ENCODE measurements around the gene PPARD. TPM values are rescaled to one million over a fixed set of nuclear protein-coding genes. Genes with fewer than 3 reads are reported as not detected.

PPARD gene
- total and polyA plus RNA-seq, 4 donors = 5.9 to 27.7 (median 20.8) TPM

DNA sequence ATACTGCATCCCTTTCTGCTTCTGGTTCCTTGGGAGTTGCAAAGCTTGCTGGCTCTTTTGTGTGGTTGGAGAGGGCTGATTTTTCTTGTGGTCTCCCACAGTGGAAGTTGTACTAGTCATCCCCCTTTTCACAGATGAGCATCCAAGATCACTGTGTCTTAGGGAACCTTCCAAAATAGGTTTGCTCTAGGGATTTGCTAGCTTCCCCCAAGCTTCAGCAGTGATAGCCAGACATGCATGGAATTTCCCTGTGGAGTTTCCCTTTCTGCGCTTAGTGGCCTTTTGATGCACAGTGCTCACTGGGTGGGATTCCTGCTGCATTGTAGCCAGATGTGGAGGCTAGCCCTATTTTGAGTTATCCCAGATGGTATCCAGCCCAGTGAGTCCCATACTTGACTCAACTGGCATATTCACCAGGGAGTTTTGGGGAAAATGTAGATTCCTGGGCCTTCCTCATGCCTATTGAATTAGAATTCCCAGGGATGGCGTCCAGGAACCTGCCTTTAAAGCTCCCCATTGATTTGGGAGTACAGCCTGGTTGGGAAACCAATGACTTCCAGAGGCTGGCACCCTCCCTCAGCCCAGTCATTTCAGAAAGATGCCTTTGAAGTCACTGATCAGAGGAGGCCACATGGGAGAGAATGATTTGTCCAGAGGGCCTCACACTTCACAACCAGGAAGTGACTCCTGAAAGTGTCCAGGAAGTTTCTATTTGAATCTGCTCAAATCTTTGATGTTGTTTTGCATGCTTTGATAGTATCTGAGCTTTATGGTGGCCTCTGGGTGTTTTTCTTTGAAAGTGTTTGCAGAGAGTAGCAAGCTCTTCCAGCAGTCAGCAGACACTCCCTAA is 25.9 kb downstream of the PPARD start:
- Histone ChIP-seq H3K4me1 (ENCODE audit: control insufficient read depth in 1 of 2, insufficient read depth in 2 of 2, low read length in 2 of 2) (no peaks in the 10 kb centered on the region), H3K27me3 (ENCODE audit: control insufficient read depth in 1 of 2, insufficient read depth in 2 of 2, low read length in 1 of 2) (no peaks in the 10 kb centered on the region), H3K4me3 (ENCODE audit: low read length in 2 of 2) (no peak overlapping the region), H3K27ac (ENCODE audit: low read depth in 1 of 2, low read length in 2 of 2) (no peak overlapping the region), H3K9me3 (ENCODE audit: control insufficient read depth, low read length) (no peaks in the 10 kb centered on the region), H3K36me3 (ENCODE audit: control insufficient read depth in 1 of 2, insufficient read depth in 2 of 2, low read length in 1 of 2) (no peaks in the 10 kb centered on the region)
- peak; percentile 41 to 57 for DNase-seq
- no peak for ATAC-seq (ENCODE audit: low FRiP score)
- intact Hi-C loops (cut with DNase I) = no loop called here
- 74 to 89% methylated on average over 2 of the region's 2 CpGs for WGBS, 2 donors

DNA sequence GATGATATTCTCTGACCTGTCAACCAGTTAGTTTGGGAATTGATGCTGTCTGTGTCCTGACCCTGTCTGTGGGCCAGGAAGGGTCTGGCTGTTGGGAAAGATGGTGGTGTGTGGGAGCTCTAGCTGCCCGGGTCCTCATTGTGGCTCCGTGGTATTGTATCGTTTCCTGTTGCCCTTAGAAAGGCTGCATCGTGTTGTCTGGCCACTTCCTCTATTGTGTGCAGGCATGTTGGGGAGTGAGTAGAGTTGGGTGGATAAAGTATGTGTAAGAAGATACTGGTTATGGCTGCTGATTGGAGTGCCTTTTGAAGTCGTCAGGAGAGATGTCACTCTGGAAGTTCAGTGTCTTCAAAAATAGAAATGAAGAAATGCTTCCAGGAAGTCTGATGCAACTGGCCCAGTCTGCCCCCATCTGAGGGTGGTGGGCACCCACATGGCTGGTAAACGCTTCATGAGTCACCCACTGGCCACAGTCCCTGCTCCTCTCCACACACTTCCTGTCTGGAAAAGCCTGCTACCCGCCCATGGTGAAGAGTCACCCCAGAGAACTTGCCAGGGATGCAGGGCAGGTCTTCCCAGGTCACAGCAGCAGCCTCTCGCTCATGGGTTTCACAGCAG is 27.9 kb downstream of the PPARD start:
- no peaks in the 10 kb centered on the region for H3K9me3 ChIP-seq (ENCODE audit: control insufficient read depth, low read length)
- H3K4me3 ChIP-seq (ENCODE audit: low read length in 2 of 2) = no peak overlapping the region
- no peaks in the 10 kb centered on the region for H3K4me1 ChIP-seq (ENCODE audit: control insufficient read depth in 1 of 2, insufficient read depth in 2 of 2, low read length in 2 of 2)
- ATAC-seq (ENCODE audit: low FRiP score) (peak; percentile 81), DNase-seq (peak; percentile 92 to 95)
- intact Hi-C loops (cut with DNase I) = no loop called here
- 31 to 33% methylated on average over 8 of the region's 8 CpGs for WGBS, 2 donors
- H3K36me3 ChIP-seq (ENCODE audit: control insufficient read depth in 1 of 2, insufficient read depth in 2 of 2, low read length in 1 of 2) = no peaks in the 10 kb centered on the region
- no peak overlapping the region for H3K27ac ChIP-seq (ENCODE audit: low read depth in 1 of 2, low read length in 2 of 2)
- H3K27me3 ChIP-seq (ENCODE audit: control insufficient read depth in 1 of 2, insufficient read depth in 2 of 2, low read length in 1 of 2) = no peaks in the 10 kb centered on the region

DNA sequence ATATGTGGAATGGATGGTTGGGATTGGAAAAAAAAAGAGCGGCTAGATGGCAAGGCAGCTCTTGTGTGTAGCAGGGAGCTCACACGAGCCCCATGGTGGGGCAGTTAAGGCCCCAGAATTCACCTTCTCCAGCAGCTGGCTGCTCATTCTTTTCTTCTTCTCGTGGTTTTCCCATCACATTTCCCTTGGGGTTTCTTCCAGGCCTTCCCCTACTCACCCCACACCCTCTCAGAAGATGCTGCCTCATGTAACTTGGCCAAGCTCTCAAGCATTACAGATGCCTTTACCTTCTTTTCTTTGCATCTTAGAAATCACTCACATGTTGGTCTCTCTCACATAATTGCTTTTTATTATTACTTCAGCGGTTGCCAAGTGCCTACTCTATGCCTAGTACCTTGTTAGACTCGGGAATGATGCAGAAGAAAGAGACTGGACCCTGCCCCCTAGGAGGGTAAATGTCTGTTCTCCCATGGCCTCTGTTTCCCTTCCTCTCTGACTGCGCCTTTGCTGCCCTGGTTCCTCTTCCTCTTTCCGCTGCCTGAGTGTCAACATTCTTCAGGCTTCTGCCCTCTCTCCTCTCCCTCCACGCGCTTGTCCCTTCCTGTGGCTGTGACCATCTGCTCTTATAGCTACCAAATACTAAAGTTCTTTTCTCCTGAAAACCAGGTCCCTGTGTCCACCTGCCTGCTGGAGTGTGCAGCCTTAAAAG is 28.6 kb downstream of the PPARD start:
- Histone ChIP-seq H3K4me3 (ENCODE audit: low read length in 2 of 2) (no peak overlapping the region), H3K27me3 (ENCODE audit: control insufficient read depth in 1 of 2, insufficient read depth in 2 of 2, low read length in 1 of 2) (no peaks in the 10 kb centered on the region), H3K36me3 (ENCODE audit: control insufficient read depth in 1 of 2, insufficient read depth in 2 of 2, low read length in 1 of 2) (no peaks in the 10 kb centered on the region), H3K9me3 (ENCODE audit: control insufficient read depth, low read length) (no peaks in the 10 kb centered on the region), H3K27ac (ENCODE audit: low read depth in 1 of 2, low read length in 2 of 2) (no peak overlapping the region), H3K4me1 (ENCODE audit: control insufficient read depth in 1 of 2, insufficient read depth in 2 of 2, low read length in 2 of 2) (no peaks in the 10 kb centered on the region)
- intact Hi-C loops (cut with DNase I) = no loop called here
- WGBS, 2 donors = 71 to 72% methylated on average over 9 of the region's 9 CpGs
- DNase-seq (peak in 1 of 2 donors; percentile 77), ATAC-seq (ENCODE audit: low FRiP score) (peak; percentile 56)

DNA sequence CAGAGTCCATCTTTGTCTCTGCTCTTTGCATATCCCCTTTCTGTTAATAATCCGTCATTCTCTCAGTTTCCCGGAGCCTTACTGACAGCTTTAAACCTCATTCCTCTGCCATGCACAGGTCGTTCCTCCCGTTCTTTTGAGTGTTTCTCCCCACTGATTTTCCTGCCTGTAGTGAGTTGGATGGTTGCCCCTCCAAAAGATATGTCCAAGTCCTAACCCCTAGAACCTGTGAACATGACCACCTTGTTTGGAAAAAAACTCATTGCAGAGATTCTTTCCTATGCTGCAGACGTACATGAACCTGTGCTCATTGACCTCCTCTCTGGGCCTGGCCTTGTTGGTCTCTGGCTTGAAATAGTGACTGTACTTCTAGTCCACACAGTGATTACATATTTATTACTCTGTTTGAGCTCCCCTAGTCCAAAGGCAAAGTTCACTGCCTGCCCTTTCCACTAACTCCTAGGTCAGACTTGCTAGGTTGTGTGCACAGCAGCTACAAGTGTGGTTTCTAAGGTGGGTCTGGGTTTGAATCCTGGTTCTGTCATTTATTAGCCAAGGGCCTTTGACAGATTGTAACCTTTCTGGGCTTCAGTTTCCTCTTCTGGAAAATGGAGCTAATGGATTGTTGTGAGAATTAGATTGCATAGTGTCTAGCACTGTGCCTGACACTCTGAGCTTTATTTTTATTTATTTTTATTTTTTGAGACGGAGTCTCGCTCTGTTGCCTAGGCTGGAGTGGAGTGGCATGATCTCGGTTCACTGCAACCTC is 29.3 kb downstream of the PPARD start:
- DNase-seq (peak in 1 of 2 donors; percentile 0), ATAC-seq (ENCODE audit: low FRiP score) (no peak)
- H3K27me3 ChIP-seq (ENCODE audit: control insufficient read depth in 1 of 2, insufficient read depth in 2 of 2, low read length in 1 of 2) = no peaks in the 10 kb centered on the region
- H3K36me3 ChIP-seq (ENCODE audit: control insufficient read depth in 1 of 2, insufficient read depth in 2 of 2, low read length in 1 of 2) = no peaks in the 10 kb centered on the region
- no peak overlapping the region for H3K27ac ChIP-seq (ENCODE audit: low read depth in 1 of 2, low read length in 2 of 2)
- peaks cover 0 to 5% of the 10 kb centered on the region in 2 donors for H3K4me1 ChIP-seq (ENCODE audit: control insufficient read depth in 1 of 2, insufficient read depth in 2 of 2, low read length in 2 of 2)
- WGBS, 2 donors = 91 to 93% methylated on average over 8 of the region's 8 CpGs
- H3K9me3 ChIP-seq (ENCODE audit: control insufficient read depth, low read length) = no peaks in the 10 kb centered on the region
- intact Hi-C loops (cut with DNase I) = no loop called here
- H3K4me3 ChIP-seq (ENCODE audit: low read length in 2 of 2) = no peak overlapping the region

DNA sequence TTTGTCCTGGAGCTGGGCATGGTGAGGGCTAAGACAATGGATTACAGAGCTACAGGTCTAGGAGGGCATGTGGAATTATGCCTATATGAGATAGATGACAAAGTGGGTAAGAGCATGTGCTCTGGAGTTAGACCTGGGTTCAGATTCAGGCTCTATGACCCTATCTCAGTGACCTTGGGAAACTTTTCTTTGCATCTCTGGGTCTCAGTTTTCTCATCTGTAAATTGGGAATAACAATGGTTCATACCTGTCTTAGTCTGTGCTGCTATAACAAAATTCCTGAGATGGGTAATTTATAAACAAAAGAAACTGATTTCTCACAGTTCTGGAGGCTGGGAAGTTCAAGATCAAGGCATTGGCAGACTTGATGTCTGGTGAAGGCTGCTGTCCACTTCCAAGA is 30.3 kb downstream of the PPARD start:
- no peaks in the 10 kb centered on the region for H3K27me3 ChIP-seq (ENCODE audit: control insufficient read depth in 1 of 2, insufficient read depth in 2 of 2, low read length in 1 of 2)
- no peak overlapping the region for H3K27ac ChIP-seq (ENCODE audit: low read depth in 1 of 2, low read length in 2 of 2)
- intact Hi-C loops (cut with DNase I) = no loop called here
- no peaks in the 10 kb centered on the region for H3K9me3 ChIP-seq (ENCODE audit: control insufficient read depth, low read length)
- ATAC-seq (ENCODE audit: low FRiP score) (no peak), DNase-seq (no peak)
- H3K4me3 ChIP-seq (ENCODE audit: low read length in 2 of 2) = no peak overlapping the region
- no peaks in the 10 kb centered on the region for H3K36me3 ChIP-seq (ENCODE audit: control insufficient read depth in 1 of 2, insufficient read depth in 2 of 2, low read length in 1 of 2)
- peaks cover 0 to 5% of the 10 kb centered on the region in 2 donors for H3K4me1 ChIP-seq (ENCODE audit: control insufficient read depth in 1 of 2, insufficient read depth in 2 of 2, low read length in 2 of 2)

DNA sequence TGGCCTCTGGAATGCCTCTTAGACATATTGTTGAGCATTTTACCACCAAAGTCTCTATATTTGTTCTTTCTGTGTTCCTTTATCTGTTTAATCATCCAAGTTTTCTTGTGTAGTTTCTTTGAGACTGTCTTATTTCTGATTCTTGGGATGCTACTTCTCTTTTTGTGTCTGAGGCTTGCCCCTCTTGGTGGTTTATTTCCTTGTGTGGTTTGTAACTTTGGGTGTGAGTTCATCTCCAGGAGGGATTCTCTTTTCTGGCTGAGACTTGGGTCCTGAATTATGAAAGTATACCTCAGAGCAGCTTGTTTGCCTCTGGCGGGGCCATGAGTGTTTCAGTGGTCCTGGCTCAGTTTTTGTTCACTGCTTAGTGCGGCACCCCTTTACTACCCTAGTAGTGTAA is 33.9 kb downstream of the PPARD start:
- H3K4me1 ChIP-seq (ENCODE audit: control insufficient read depth in 1 of 2, insufficient read depth in 2 of 2, low read length in 2 of 2) = peaks cover 4 to 16% of the 10 kb centered on the region in 2 donors
- no peak for DNase-seq
- ATAC-seq (ENCODE audit: low FRiP score) = no peak
- H3K4me3 ChIP-seq (ENCODE audit: low read length in 2 of 2) = no peak overlapping the region
- H3K36me3 ChIP-seq (ENCODE audit: control insufficient read depth in 1 of 2, insufficient read depth in 2 of 2, low read length in 1 of 2) = no peaks in the 10 kb centered on the region
- no peaks in the 10 kb centered on the region for H3K9me3 ChIP-seq (ENCODE audit: control insufficient read depth, low read length)
- H3K27ac ChIP-seq (ENCODE audit: low read depth in 1 of 2, low read length in 2 of 2) = peak overlapping the region; percentile 41 to 69
- intact Hi-C loops (cut with DNase I) = loop anchor here in 1 of 2 donors (2.0 kb wide), 1 partner anchor 33 kb away; the partner anchor contains the start of gene PPARD
- WGBS, 2 donors = 94 to 95% methylated on average over 2 of the region's 2 CpGs
- no peaks in the 10 kb centered on the region for H3K27me3 ChIP-seq (ENCODE audit: control insufficient read depth in 1 of 2, insufficient read depth in 2 of 2, low read length in 1 of 2)

DNA sequence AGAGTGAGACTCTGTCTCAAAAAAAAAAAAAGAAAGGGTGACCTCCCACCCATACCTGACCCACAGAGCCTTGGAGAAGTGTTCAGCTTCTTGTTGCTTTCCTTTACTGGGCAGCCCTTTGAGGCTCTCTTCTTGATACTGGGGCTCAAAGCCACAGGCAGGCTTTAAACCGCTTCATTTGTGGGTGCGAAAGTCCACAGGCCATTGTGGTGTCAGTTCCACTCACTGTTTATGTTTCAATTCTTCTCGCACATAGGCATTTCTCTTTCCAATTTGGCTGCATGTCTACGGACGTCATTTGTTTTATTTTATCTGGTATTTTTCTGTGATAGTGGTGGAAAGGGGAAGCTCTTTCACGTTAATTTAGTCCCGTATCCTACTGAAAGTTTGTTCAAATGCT is 34.6 kb downstream of the PPARD start:
- intact Hi-C loops (cut with DNase I) = loop anchor here in 1 of 2 donors (2.0 kb wide), 1 partner anchor 34 kb away; the partner anchor contains the start of gene PPARD
- Histone ChIP-seq H3K27ac (ENCODE audit: low read depth in 1 of 2, low read length in 2 of 2) (peak overlapping the region in 1 of 2 donors; percentile 88), H3K4me1 (ENCODE audit: control insufficient read depth in 1 of 2, insufficient read depth in 2 of 2, low read length in 2 of 2) (peaks cover 4 to 17% of the 10 kb centered on the region in 2 donors), H3K36me3 (ENCODE audit: control insufficient read depth in 1 of 2, insufficient read depth in 2 of 2, low read length in 1 of 2) (no peaks in the 10 kb centered on the region), H3K9me3 (ENCODE audit: control insufficient read depth, low read length) (no peaks in the 10 kb centered on the region), H3K27me3 (ENCODE audit: control insufficient read depth in 1 of 2, insufficient read depth in 2 of 2, low read length in 1 of 2) (no peaks in the 10 kb centered on the region), H3K4me3 (ENCODE audit: low read length in 2 of 2) (no peak overlapping the region)
- 3 to 7% methylated on average over 7 of the region's 7 CpGs for WGBS, 2 donors
- DNase-seq (no peak), ATAC-seq (ENCODE audit: low FRiP score) (no peak)

DNA sequence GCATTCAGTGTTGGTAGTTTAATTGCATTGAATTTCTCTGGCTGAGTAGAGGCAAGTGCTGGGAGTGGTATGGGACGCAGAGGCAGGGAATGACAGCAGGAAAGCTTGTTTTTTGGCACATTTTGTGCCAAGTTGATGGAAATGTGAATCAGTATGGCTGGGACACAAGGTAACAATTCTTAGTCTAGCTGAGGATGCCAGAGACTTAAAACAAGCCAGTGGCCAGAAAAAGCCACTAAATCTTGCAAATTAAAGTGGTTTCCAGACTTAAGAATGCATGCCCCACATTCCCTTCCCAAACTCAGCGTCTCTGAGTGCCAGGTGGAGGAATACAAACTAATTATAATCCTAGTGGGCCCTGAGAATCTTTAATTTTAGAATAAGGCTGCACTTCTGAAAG is 35.9 kb downstream of the PPARD start:
- H3K4me3 ChIP-seq (ENCODE audit: low read length in 2 of 2) = no peak overlapping the region
- no peaks in the 10 kb centered on the region for H3K27me3 ChIP-seq (ENCODE audit: control insufficient read depth in 1 of 2, insufficient read depth in 2 of 2, low read length in 1 of 2)
- H3K4me1 ChIP-seq (ENCODE audit: control insufficient read depth in 1 of 2, insufficient read depth in 2 of 2, low read length in 2 of 2) = peaks cover 4 to 17% of the 10 kb centered on the region in 2 donors
- 12 to 20% methylated on average over 2 of the region's 2 CpGs for WGBS, 2 donors
- peak overlapping the region; percentile 11 to 29 for H3K27ac ChIP-seq (ENCODE audit: low read depth in 1 of 2, low read length in 2 of 2)
- H3K36me3 ChIP-seq (ENCODE audit: control insufficient read depth in 1 of 2, insufficient read depth in 2 of 2, low read length in 1 of 2) = no peaks in the 10 kb centered on the region
- no peak for DNase-seq
- no peaks in the 10 kb centered on the region for H3K9me3 ChIP-seq (ENCODE audit: control insufficient read depth, low read length)
- no peak for ATAC-seq (ENCODE audit: low FRiP score)
- intact Hi-C loops (cut with DNase I) = no loop called here

All from aorta (tissue), 5 donors.